Naive B cell (primary cell): ENCODE measurements around the gene USP1. TPM values are rescaled to one million over a fixed set of nuclear protein-coding genes. Genes with fewer than 3 reads are reported as not detected.
A peak's percentile ranks its signal among the peaks of the same experiment; 100 is the strongest.

Experiments used
- ATAC-seq, 2 donors: fragments of 150-1000 bp; cut with Tn5 transposase; 2 replicates each; pipeline ENCODE4 v1.10.0; 2021; ENCODE audit warnings: low read depth in 2 of 2, mild to moderate bottlenecking in 2 of 2, moderate library complexity in 2 of 2
- DNase-seq: peaks from one replicate; pipeline ENCODE4 v3.0.0; 2022
- H3K27ac Mint-ChIP-seq, 6 donors: one replicate each; pipeline ENCODE4 v1.8.0; 2020 to 2022; ENCODE audit warnings: mild to moderate bottlenecking in 6 of 6, mixed read lengths in 6 of 6, moderate library complexity in 5 of 6, inconsistent platforms in 2 of 6
- H3K27me3 Mint-ChIP-seq, 3 donors: one replicate each; pipeline ENCODE4 v1.8.0; 2021 to 2022; ENCODE audit warnings: mixed read lengths in 3 of 3, mild to moderate bottlenecking in 1 of 3
- H3K36me3 Mint-ChIP-seq, 2 donors: one replicate each; pipeline ENCODE4 v1.8.0; 2020 to 2022; ENCODE audit warnings: mixed read lengths in 2 of 2, inconsistent platforms in 1 of 2, mild to moderate bottlenecking in 1 of 2
- H3K4me1 Mint-ChIP-seq, 3 donors: one replicate each; pipeline ENCODE4 v1.8.0; 2020 to 2022; ENCODE audit warnings: mixed read lengths in 3 of 3, inconsistent platforms in 1 of 3, mild to moderate bottlenecking in 1 of 3, moderate library complexity in 1 of 3
- H3K4me3 Mint-ChIP-seq, 8 donors: one replicate each; pipeline ENCODE4 v1.8.0; 2020 to 2022; ENCODE audit warnings: mild to moderate bottlenecking in 8 of 8, mixed read lengths in 8 of 8, moderate library complexity in 8 of 8, inconsistent platforms in 2 of 8
- H3K9me3 Mint-ChIP-seq, 7 donors: one replicate each; pipeline ENCODE4 v1.8.0; 2020 to 2022; ENCODE audit warnings: mixed read lengths in 7 of 7, mild to moderate bottlenecking in 5 of 7, inconsistent platforms in 2 of 7, moderate library complexity in 1 of 7
- polyA plus RNA-seq, 6 donors: library from polyadenylated mRNA; unstranded; fragments of 300-500 nt; fragmentation: Illumina TruSeq; gene quantifications; one replicate each; pipeline ENCODE4 v1.2.3, GENCODE V29; 2021; ENCODE audit warnings: low read depth in 6 of 6

Gene USP1
- polyA plus RNA-seq = 10 to 100 TPM; 26.0 to 45.8 (median 37.6) TPM

GRCh38 chr1:62436466-62437272 lies at the start of gene USP1:
TSS of gene USP1 (plus strand) at chr1:62437049. CDS start at chr1:62439868, 2,819 bp downstream.
- Mint-ChIP-seq H3K9me3 (peaks cover 0 to 5% (median 0%) of the 10 kb centered on the region in 7 donors), H3K4me1 (peaks cover 29 to 42% (median 34%) of the 10 kb centered on the region in 3 donors), H3K4me3 (peak within 1 kb of the TSS; percentile 86 to 99 (median 96)), H3K27me3 (no peaks in the 10 kb centered on the region), H3K27ac (peak within 1 kb of the TSS; percentile 96 to 100 (median 98)), H3K36me3 (peaks cover 2 to 10% of the 10 kb centered on the region in 2 donors)
- DNase-seq (peak; percentile 99), ATAC-seq (peak; percentile 75 to 78)

- ATAC-seq = no peak
- H3K27ac Mint-ChIP-seq = no peak overlapping the region
- H3K27me3 Mint-ChIP-seq = peaks cover 0 to 21% (median 5%) of the 10 kb centered on the region in 3 donors
- H3K4me1 Mint-ChIP-seq = no peaks in the 10 kb centered on the region
- H3K4me3 Mint-ChIP-seq = no peak overlapping the region
- DNase-seq = no peak
- no peaks in the 10 kb centered on the region for H3K36me3 Mint-ChIP-seq
- H3K9me3 Mint-ChIP-seq = no peaks in the 10 kb centered on the region
These were observed 47.3 kb upstream of the USP1 start for GRCh38 chr1:62389531-62389930.

- ATAC-seq (no peak), DNase-seq (no peak)
- Mint-ChIP-seq H3K27me3 (peaks cover 0 to 21% (median 5%) of the 10 kb centered on the region in 3 donors), H3K27ac (no peak overlapping the region), H3K36me3 (no peaks in the 10 kb centered on the region), H3K9me3 (no peaks in the 10 kb centered on the region), H3K4me3 (no peak overlapping the region), H3K4me1 (no peaks in the 10 kb centered on the region)
These were observed 46.8 kb upstream of the USP1 start for GRCh38 chr1:62390071-62390470.

GRCh38 chr1:62391369-62391971 lies 45.4 kb upstream of the USP1 start:
- H3K27ac Mint-ChIP-seq = no peak overlapping the region
- no peak for DNase-seq
- no peak for ATAC-seq

GRCh38 chr1:62392951-62393350 lies 43.9 kb upstream of the USP1 start:
- ATAC-seq (no peak), DNase-seq (no peak)
- peaks cover 0 to 16% (median 0%) of the 10 kb centered on the region in 3 donors for H3K27me3 Mint-ChIP-seq
- no peaks in the 10 kb centered on the region for H3K9me3 Mint-ChIP-seq
- H3K27ac Mint-ChIP-seq = no peak overlapping the region
- H3K4me3 Mint-ChIP-seq = no peak overlapping the region
- H3K4me1 Mint-ChIP-seq = no peaks in the 10 kb centered on the region
- H3K36me3 Mint-ChIP-seq = no peaks in the 10 kb centered on the region

More at GRCh38 chr1:62391369-62391971, 45.4 kb upstream of the USP1 start:
- Mint-ChIP-seq H3K36me3 (no peaks in the 10 kb centered on the region), H3K4me3 (no peak overlapping the region), H3K4me1 (no peaks in the 10 kb centered on the region), H3K27me3 (peaks cover 0 to 21% (median 5%) of the 10 kb centered on the region in 3 donors), H3K9me3 (no peaks in the 10 kb centered on the region)

GRCh38 chr1:62394646-62395045 lies 42.2 kb upstream of the USP1 start:
- DNase-seq (no peak), ATAC-seq (no peak)
- H3K27me3 Mint-ChIP-seq = peaks cover 0 to 14% (median 0%) of the 10 kb centered on the region in 3 donors
- no peaks in the 10 kb centered on the region for H3K4me1 Mint-ChIP-seq
- H3K36me3 Mint-ChIP-seq = no peaks in the 10 kb centered on the region
- H3K27ac Mint-ChIP-seq = no peak overlapping the region
- no peaks in the 10 kb centered on the region for H3K9me3 Mint-ChIP-seq
- no peak overlapping the region for H3K4me3 Mint-ChIP-seq

GRCh38 chr1:62395291-62395690 lies 41.6 kb upstream of the USP1 start:
- Mint-ChIP-seq H3K9me3 (no peaks in the 10 kb centered on the region), H3K4me1 (no peaks in the 10 kb centered on the region), H3K4me3 (no peak overlapping the region), H3K36me3 (no peaks in the 10 kb centered on the region), H3K27me3 (peaks cover 0 to 11% (median 0%) of the 10 kb centered on the region in 3 donors), H3K27ac (no peak overlapping the region)
- DNase-seq (no peak), ATAC-seq (no peak)

GRCh38 chr1:62396871-62397270 lies 40.0 kb upstream of the USP1 start:
- Mint-ChIP-seq H3K27me3 (peaks cover 0 to 11% (median 0%) of the 10 kb centered on the region in 3 donors), H3K9me3 (no peaks in the 10 kb centered on the region), H3K36me3 (no peaks in the 10 kb centered on the region), H3K4me3 (no peak overlapping the region), H3K27ac (no peak overlapping the region), H3K4me1 (no peaks in the 10 kb centered on the region)
- ATAC-seq (no peak), DNase-seq (no peak)

GRCh38 chr1:62397301-62397700 lies 39.5 kb upstream of the USP1 start:
- Mint-ChIP-seq H3K36me3 (no peaks in the 10 kb centered on the region), H3K27ac (no peak overlapping the region), H3K27me3 (peaks cover 0 to 11% (median 0%) of the 10 kb centered on the region in 3 donors), H3K4me1 (no peaks in the 10 kb centered on the region), H3K4me3 (no peak overlapping the region), H3K9me3 (no peaks in the 10 kb centered on the region)
- ATAC-seq (no peak), DNase-seq (no peak)

GRCh38 chr1:62398377-62398776 lies 38.5 kb upstream of the USP1 start:
- Mint-ChIP-seq H3K4me3 (no peak overlapping the region), H3K27ac (no peak overlapping the region), H3K9me3 (no peaks in the 10 kb centered on the region), H3K4me1 (no peaks in the 10 kb centered on the region), H3K27me3 (peaks cover 0 to 11% (median 0%) of the 10 kb centered on the region in 3 donors), H3K36me3 (no peaks in the 10 kb centered on the region)
- no peak for DNase-seq
- no peak for ATAC-seq

- H3K36me3 Mint-ChIP-seq = no peaks in the 10 kb centered on the region
- ATAC-seq = no peak
- no peaks in the 10 kb centered on the region for H3K9me3 Mint-ChIP-seq
- no peak overlapping the region for H3K27ac Mint-ChIP-seq
- no peak for DNase-seq
- H3K4me1 Mint-ChIP-seq = no peaks in the 10 kb centered on the region
- H3K27me3 Mint-ChIP-seq = no peaks in the 10 kb centered on the region
- H3K4me3 Mint-ChIP-seq = no peak overlapping the region
These were observed 35.7 kb upstream of the USP1 start for GRCh38 chr1:62401034-62401760.

- H3K9me3 Mint-ChIP-seq = no peaks in the 10 kb centered on the region
- no peak overlapping the region for H3K4me3 Mint-ChIP-seq
- DNase-seq (no peak), ATAC-seq (no peak)
- H3K36me3 Mint-ChIP-seq = no peaks in the 10 kb centered on the region
- H3K27ac Mint-ChIP-seq = no peak overlapping the region
- no peaks in the 10 kb centered on the region for H3K4me1 Mint-ChIP-seq
- peaks cover 0 to 4% (median 0%) of the 10 kb centered on the region in 3 donors for H3K27me3 Mint-ChIP-seq
These were observed 31.6 kb upstream of the USP1 start for GRCh38 chr1:62405247-62405646.

GRCh38 chr1:62406576-62406975 lies 30.3 kb upstream of the USP1 start:
- DNase-seq (no peak), ATAC-seq (no peak)
- H3K27ac Mint-ChIP-seq = no peak overlapping the region
- no peaks in the 10 kb centered on the region for H3K36me3 Mint-ChIP-seq
- peaks cover 0 to 4% (median 0%) of the 10 kb centered on the region in 3 donors for H3K27me3 Mint-ChIP-seq
- no peak overlapping the region for H3K4me3 Mint-ChIP-seq
- no peaks in the 10 kb centered on the region for H3K4me1 Mint-ChIP-seq
- no peaks in the 10 kb centered on the region for H3K9me3 Mint-ChIP-seq
